Muscle layer of colon (tissue), 2 donors: ENCODE data around the gene PMP22.

Experiments
- H3K27ac ChIP-seq: one replicate; pipeline ENCODE4 v1.7.0; 2013; ENCODE audit warnings: low read depth, mild to moderate bottlenecking, low read length, moderate library complexity
- H3K27me3 ChIP-seq, 2 donors: one replicate each; pipeline ENCODE4 v1.7.0; 2013; ENCODE audit warnings: low read length in 2 of 2, mild to moderate bottlenecking in 2 of 2; ENCODE audit not compliant: insufficient read depth in 2 of 2, control insufficient read depth in 1 of 2
- H3K36me3 ChIP-seq: one replicate; pipeline ENCODE4 v1.7.0; 2013; ENCODE audit warnings: mild to moderate bottlenecking, low read length; ENCODE audit not compliant: insufficient read depth
- H3K4me1 ChIP-seq: one replicate; pipeline ENCODE4 v1.7.0; 2013; ENCODE audit warnings: mild to moderate bottlenecking, low read length; ENCODE audit not compliant: insufficient read depth
- H3K4me3 ChIP-seq, 2 donors: one replicate each; pipeline ENCODE4 v1.7.0; 2013; ENCODE audit warnings: low read length in 2 of 2, low read depth in 1 of 2, mild to moderate bottlenecking in 1 of 2, moderate library complexity in 1 of 2
- H3K9ac ChIP-seq: one replicate; pipeline ENCODE4 v1.7.0; 2013; ENCODE audit warnings: low read length
- H3K9me3 ChIP-seq: one replicate; pipeline ENCODE4 v1.7.0; 2013; ENCODE audit warnings: mild to moderate bottlenecking, low read length
- donor health status: abdominal sarcoma.
- donor health status: Adenocarcinoma of cecum.

The PMP22 gene

DNA sequence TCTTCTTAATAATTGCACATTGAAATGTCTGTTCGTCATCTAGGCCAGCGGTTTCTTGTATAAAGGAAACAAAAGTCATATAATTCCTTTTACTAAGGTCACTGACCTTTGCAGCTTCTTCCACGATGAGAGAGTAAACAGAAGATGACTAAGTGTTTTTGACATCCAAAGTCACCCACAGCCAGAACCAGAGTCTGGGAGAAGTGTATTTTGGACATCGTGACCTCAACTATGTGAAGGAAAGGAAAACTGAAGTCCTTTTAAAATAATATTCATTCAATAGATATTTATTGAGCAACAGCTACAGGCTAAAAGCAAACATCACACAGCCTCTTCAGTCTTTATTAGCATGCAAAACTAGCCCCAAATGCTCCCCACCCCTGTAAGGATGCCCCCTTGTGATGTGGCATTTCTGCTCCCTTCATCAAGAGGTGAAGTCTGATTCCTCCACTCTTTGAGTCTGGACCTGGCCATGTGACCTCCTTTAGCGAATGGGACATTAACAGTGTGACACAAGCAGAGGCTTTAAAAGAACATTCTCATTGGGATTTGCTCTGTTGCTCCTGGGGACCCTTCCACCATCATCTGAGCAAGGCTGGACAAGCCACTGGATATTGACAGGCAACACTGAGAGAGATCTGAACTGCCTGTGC is 8.1 kb upstream of the PMP22 start:
- Histone ChIP-seq H3K9ac (no peak overlapping the region), H3K27ac (no peak overlapping the region), H3K9me3 (no peaks in the 10 kb centered on the region), H3K36me3 (no peaks in the 10 kb centered on the region), H3K4me3 (no peak overlapping the region), H3K27me3 (no peaks in the 10 kb centered on the region), H3K4me1 (peaks cover 14% of the 10 kb centered on the region)

DNA sequence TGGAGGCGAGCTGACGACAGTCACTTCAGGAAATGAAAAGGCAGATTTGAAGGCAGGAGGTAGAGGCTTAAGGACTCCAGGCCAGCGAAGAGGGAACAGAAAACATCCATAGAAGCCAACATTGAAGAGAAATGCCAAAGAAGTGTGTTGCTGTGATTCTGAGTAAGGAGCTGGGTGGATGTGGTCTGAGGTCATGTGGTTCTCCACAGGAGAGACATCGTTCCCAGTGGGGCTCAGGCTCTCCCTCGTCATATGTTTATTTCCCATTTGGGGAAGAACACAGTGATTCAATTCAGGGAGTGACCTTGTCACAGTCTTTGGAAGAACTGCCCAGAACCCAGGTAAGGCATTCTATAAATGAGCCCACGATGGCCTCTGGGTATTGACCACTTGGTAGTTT is 6.6 kb upstream of the PMP22 start:
- no peak overlapping the region for H3K4me3 ChIP-seq
- H3K27ac ChIP-seq, result no peak overlapping the region
- no peaks in the 10 kb centered on the region for H3K9me3 ChIP-seq
- peaks cover 14% of the 10 kb centered on the region for H3K4me1 ChIP-seq
- no peaks in the 10 kb centered on the region for H3K36me3 ChIP-seq
- H3K9ac ChIP-seq, result no peak overlapping the region
- H3K27me3 ChIP-seq, result no peaks in the 10 kb centered on the region

DNA sequence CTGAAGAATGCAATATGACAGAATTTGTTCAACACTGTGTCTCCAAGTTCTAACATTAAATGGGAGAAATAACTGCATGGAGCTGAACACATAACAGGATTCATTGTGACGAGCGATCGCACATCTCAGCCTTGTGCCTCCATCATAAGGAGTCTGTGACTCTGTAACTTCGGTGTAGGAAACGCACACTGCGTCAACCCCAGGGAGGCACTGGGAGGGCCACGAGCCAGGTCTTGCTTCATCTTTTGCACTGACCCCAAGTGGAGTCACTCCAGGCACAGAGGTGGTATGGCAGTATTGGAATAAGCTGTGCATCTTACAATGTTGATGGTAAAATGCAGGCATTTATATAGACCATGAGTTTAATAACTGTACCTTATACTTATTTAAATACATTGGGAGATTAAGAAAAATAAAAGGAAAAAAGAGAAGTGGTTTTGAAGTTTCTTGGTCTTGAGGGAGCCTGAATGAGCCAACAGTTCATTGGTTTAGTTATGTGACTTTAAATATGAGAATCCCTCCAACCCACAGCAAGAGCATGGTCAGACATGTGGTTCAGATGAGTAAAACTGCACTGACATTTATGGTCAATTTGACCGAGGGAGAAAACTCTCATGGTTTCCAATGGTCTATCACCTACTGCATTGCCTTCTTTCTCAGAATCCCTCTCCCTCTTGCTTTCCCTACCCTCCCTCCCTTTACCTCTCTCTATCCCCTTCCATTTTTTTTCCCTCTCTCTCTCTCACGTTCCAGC is 5.7 kb upstream of the PMP22 start:
- Histone ChIP-seq H3K9me3 (no peaks in the 10 kb centered on the region), H3K4me1 (peaks cover 14% of the 10 kb centered on the region), H3K4me3 (no peak overlapping the region), H3K9ac (no peak overlapping the region), H3K27me3 (no peaks in the 10 kb centered on the region), H3K27ac (no peak overlapping the region), H3K36me3 (no peaks in the 10 kb centered on the region)

DNA sequence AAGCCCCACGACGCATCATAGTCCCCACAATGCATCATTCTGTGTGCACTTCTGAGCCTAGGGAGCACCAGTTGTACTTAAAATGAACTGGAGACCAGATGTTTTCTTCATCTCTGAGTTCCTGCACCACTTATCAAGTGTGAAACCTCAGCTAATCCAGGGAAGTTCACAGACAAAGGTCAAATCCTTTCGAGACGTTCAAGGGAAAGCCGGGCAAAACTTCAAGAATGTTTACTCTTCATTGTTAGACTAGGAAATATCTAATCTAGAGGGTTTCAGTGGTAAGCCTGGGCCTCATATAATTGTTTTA is 4.6 kb upstream of the PMP22 start:
- H3K27ac ChIP-seq, result no peak overlapping the region
- H3K9ac ChIP-seq, result no peak overlapping the region

DNA sequence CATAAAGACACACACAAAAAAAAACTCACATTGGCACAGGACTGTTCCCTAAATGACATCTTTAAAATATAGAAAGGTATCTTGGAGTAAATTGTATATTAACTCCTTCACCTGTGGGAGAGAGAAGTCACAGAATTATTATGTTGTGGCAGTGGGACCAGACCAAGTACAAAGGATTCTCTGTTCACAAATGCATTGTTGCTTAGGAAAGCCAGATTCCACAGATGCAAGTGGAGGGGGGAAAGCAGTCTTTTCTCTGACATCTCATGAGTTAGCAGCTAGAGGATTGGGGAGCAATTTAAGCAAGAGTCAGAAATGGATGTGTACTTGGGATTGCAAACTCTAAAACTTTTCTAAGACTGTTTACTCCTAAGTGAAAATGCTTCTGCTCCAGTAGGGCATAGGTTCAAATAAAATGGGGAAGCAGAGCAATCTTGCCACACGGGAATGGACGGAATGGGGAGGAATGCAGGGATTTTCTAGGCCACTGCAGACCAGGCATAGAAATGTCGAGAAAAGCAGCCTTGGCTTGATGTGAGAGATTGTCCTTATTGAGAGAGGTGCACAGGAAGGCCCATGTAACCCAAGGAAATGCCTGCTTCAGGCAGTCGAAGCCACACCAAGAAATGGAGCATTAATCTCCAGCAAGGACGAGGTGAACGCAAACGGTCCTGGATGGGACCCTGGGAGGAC is 4.1 kb upstream of the PMP22 start:
- no peak overlapping the region for H3K9ac ChIP-seq
- no peak overlapping the region for H3K4me3 ChIP-seq
- no peaks in the 10 kb centered on the region for H3K27me3 ChIP-seq
- no peaks in the 10 kb centered on the region for H3K9me3 ChIP-seq
- no peaks in the 10 kb centered on the region for H3K36me3 ChIP-seq
- peaks cover 27% of the 10 kb centered on the region for H3K4me1 ChIP-seq
- H3K27ac ChIP-seq, result no peak overlapping the region

More for the DNA sequence above, 4.6 kb upstream of the PMP22 start:
- no peak overlapping the region for H3K4me3 ChIP-seq
- H3K4me1 ChIP-seq, result peaks cover 22% of the 10 kb centered on the region
- H3K27me3 ChIP-seq, result no peaks in the 10 kb centered on the region
- H3K9me3 ChIP-seq, result no peaks in the 10 kb centered on the region
- no peaks in the 10 kb centered on the region for H3K36me3 ChIP-seq

DNA sequence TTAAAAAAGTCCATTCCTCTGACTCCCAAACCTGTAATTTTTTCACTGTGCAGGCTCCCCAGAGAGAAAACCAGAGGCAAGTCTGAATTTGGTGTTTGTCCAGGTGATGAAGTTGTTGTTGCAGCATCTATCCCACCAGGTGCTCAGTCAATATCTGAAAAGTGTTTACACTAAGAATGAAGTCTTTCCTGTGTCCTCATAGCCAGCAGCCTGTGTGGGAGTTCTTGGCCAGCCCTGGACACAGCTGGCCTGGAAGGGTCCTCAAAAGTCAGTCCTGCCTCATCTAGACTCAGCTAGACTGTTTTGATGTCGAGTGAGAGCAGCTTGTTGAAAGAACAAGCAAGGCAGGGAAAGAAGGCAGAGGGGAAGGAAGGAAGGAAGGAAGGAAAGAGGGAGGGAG is 3.3 kb upstream of the PMP22 start:
- Histone ChIP-seq H3K9ac (no peak overlapping the region), H3K27me3 (no peaks in the 10 kb centered on the region), H3K4me1 (peaks cover 28% of the 10 kb centered on the region), H3K4me3 (no peak overlapping the region), H3K9me3 (no peaks in the 10 kb centered on the region), H3K36me3 (no peaks in the 10 kb centered on the region), H3K27ac (no peak overlapping the region)

DNA sequence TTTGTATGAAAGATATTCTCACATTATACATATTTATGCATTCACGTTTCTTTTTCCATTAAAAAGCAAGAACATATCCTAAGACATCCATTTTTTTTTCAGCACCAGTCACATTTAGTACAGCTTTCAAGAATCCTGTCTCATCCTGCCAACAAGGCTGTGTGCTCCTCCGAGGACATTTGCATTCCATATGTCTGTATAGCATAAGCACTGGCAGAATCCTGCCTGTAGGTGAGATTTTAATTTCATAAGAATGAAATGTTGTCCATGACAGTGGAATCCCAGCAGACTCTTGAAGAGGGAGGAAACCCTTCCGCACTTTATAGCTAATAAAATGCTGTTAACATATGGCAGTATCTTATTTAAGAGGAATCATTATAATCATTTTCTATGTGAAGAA is 2.9 kb upstream of the PMP22 start:
- Histone ChIP-seq H3K27ac (no peak overlapping the region), H3K4me3 (no peak overlapping the region), H3K27me3 (no peaks in the 10 kb centered on the region), H3K9me3 (no peaks in the 10 kb centered on the region), H3K4me1 (peaks cover 26% of the 10 kb centered on the region), H3K9ac (no peak overlapping the region), H3K36me3 (no peaks in the 10 kb centered on the region)

DNA sequence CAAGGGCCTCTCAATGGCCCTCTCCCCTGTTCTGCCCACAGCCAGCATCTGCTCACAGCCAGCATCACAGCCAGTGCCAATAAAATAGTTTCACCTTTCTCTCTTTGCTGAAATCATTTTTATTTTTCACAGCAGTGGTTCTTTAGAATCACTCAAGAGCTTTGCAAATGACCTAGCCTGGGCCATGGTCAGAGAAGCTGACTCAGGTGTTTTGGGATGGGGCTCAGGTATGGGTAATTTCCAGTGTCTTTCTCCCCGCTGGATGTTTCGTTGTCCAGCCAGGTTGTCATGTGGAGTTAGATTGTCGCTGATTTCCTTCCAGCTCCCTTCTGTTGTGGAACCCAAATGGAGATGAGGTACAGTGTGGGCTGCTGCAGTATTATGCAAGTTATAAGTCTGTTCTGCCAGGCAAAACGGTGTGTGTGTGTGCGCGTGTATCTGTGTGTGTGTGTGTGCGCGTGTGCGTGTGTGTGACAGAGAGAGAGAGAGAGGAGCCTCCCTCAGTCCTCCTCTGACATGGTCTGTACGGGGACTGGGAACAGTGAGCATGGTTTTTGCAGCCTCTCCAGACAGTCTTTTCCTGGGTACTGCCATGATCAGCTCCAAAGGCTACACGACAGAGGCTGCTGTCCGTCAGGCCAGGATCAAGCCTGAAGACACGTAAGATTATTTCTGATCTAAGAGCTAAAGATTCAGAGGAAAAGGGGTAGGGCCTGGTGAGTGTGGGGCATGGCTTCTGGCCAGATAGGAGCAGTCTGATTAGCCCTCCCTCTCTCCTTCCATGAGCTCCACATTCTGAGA is 1.4 kb upstream of the PMP22 start:
- Histone ChIP-seq H3K4me3 (no peak overlapping the region), H3K27me3 (no peaks in the 10 kb centered on the region), H3K9me3 (no peaks in the 10 kb centered on the region), H3K9ac (no peak overlapping the region), H3K27ac (no peak overlapping the region), H3K4me1 (peaks cover 19% of the 10 kb centered on the region), H3K36me3 (no peaks in the 10 kb centered on the region)

DNA sequence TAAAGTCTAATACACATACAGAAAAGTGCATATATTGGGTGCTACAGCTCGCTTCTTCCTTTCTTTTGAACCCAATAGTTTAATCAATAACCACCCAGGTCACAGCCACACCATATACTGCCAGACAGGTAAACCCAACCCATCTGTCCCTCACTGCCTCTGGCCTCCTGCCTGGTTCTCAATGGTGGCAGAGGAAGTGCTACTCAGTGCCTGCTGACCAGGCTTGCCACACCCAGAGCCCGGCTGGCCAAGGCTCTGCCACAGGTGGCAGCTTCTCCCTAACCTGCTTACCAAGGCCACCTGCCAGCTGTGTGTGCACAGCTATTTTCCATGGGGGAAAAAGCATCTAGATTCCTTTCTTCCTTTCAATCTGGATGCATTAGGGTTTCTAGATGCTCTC is 584 bp downstream of the PMP22 start:
- H3K4me1 ChIP-seq, result peaks cover 26% of the 10 kb centered on the region
- peak overlapping the region; percentile 14 for H3K9ac ChIP-seq
- no peaks in the 10 kb centered on the region for H3K9me3 ChIP-seq
- no peaks in the 10 kb centered on the region for H3K27me3 ChIP-seq
- H3K36me3 ChIP-seq, result peaks cover 5% of the 10 kb centered on the region
- H3K27ac ChIP-seq, result peak overlapping the region; percentile 100
- peak overlapping the region; percentile 29 to 97 for H3K4me3 ChIP-seq

DNA sequence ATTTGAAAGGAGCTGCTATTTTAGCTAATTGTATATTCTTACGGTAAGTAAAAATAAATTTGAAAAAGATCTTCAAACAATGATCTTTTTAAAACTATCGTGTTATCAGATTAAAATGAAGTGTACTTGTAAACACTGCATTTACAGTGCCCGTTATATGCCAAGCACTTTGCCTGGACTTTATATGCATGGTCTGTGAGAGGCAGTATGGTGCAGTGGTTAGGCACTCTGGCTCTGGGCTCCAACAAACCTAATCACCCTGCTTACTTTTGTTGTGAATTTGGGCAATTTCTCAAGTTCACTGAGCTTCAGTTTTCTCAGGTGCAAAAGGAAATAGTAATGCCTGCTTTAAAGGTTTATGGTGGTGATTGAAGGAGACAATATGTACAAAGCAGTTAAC is 1.4 kb downstream of the PMP22 start:
- peak overlapping the region; percentile 48 to 97 for H3K4me3 ChIP-seq
- peaks cover 13% of the 10 kb centered on the region for H3K36me3 ChIP-seq
- H3K9me3 ChIP-seq, result no peaks in the 10 kb centered on the region
- peak overlapping the region; percentile 100 for H3K27ac ChIP-seq
- H3K4me1 ChIP-seq, result peaks cover 35% of the 10 kb centered on the region
- no peaks in the 10 kb centered on the region for H3K27me3 ChIP-seq
- peak overlapping the region; percentile 92 for H3K9ac ChIP-seq

DNA sequence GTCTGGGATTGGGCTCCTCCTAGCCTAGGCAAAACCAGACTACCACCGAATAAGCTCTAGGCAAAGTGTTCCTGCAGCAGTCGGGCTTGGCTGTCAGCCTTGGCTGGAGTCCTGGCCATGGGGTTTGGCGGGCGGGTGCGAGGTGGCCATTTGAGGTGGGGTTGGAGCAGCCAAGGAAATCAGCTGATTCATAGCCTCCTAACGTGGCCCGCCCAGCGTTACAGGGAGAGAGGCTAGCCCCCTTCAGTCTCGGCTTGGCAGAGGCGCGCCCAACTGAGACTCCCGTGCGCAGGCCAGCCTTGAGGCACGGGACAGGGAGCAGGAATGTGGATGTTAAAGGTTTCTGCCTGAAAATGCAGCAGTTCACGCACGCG is 1.9 kb downstream of the PMP22 start:
- peaks cover 18% of the 10 kb centered on the region for H3K36me3 ChIP-seq
- H3K4me1 ChIP-seq, result peaks cover 39% of the 10 kb centered on the region
- peak overlapping the region; percentile 86 to 97 for H3K4me3 ChIP-seq
- no peaks in the 10 kb centered on the region for H3K9me3 ChIP-seq
- H3K27ac ChIP-seq, result peak overlapping the region; percentile 100
- peak overlapping the region; percentile 92 for H3K9ac ChIP-seq
- no peaks in the 10 kb centered on the region for H3K27me3 ChIP-seq
